PFSK-1 (cell line): ENCODE measurements around the gene CENPP.

Source experiments
- FOXP2 ChIP-seq: optimal IDR thresholded peaks from 2 replicates; pipeline ENCODE3; 2011; ENCODE audit warnings: borderline replicate concordance, control low read depth, inconsistent platforms; ENCODE audit not compliant: insufficient read depth; ENCODE audit errors: extremely low read length, extremely low read depth
- POLR2AphosphoS5 ChIP-seq: IDR thresholded peaks from 2 replicates; pipeline ENCODE4 v1.6.1; 2012; ENCODE audit warnings: low read depth, mild to moderate bottlenecking, control low read depth, low read length, moderate library complexity
- SIN3A ChIP-seq: IDR thresholded peaks from 2 replicates; pipeline ENCODE4 v1.6.1; 2012; ENCODE audit warnings: mild to moderate bottlenecking, low read length, moderate library complexity, borderline replicate concordance; ENCODE audit not compliant: insufficient read depth
- TAF1 ChIP-seq: IDR thresholded peaks from 2 replicates; pipeline ENCODE4 v1.6.1; 2012; ENCODE audit warnings: low read length, control low read depth, borderline replicate concordance; ENCODE audit not compliant: insufficient read depth
- TF ChIP-seq, protein P1 (sequence below), 2 experiments: IDR thresholded peaks; 2 replicates each; pipeline versions ENCODE4 v1.6.1 to v1.8.0; 2011 to 2012; ENCODE audit warnings: low read depth in 2 of 2, low read length in 2 of 2, control low read depth in 1 of 2, inconsistent platforms in 1 of 2, mild to moderate bottlenecking in 1 of 2, moderate library complexity in 1 of 2; ENCODE audit not compliant: insufficient read depth in 1 of 2

CENPP gene

DNA sequence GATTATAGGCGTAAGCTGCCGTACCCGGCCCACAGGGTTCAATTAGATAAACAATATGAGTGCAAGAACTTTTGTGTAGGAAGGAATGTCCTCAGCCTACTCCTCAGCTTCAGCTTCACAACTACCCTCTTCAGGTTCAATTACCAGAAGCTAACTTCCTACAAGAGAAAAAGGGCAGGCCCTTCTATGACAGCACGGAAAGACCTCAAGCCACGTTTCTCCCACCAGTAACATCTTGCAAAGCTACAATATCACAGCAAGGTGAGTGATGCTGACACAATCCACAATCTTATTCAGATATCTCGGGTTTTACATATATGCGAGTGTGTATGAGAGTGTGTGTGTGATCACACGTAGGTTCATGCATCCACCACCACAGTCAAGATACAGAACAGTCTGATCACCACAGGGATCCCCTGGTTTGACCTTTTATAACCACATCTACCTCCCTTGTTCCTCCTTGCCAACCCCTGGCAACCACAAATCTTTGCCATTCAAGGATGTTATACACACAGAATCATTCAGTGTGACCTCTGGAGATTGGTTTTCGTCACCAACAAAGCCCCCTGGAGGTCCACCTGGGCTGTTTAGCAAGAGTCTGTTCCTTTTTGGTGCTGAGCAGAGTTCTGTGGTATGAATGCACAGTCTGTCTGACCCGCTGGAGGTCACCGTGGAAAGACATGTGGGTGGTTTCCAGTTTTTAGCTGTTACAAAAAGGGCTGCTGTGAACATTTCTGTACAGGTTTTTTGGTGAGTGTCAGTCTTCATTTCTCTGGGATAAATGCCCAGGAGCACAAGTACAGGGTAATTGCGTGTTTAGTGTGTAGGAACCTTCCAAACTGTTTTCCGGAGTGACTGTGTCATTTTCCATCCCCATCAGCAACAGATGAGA is 305.9 kb downstream of the CENPP start:
- no peak for TF ChIP-seq TAF1
- TF ChIP-seq SIN3A: no peak
- TF ChIP-seq FOXP2: no peak
- TF ChIP-seq, protein P1, sequence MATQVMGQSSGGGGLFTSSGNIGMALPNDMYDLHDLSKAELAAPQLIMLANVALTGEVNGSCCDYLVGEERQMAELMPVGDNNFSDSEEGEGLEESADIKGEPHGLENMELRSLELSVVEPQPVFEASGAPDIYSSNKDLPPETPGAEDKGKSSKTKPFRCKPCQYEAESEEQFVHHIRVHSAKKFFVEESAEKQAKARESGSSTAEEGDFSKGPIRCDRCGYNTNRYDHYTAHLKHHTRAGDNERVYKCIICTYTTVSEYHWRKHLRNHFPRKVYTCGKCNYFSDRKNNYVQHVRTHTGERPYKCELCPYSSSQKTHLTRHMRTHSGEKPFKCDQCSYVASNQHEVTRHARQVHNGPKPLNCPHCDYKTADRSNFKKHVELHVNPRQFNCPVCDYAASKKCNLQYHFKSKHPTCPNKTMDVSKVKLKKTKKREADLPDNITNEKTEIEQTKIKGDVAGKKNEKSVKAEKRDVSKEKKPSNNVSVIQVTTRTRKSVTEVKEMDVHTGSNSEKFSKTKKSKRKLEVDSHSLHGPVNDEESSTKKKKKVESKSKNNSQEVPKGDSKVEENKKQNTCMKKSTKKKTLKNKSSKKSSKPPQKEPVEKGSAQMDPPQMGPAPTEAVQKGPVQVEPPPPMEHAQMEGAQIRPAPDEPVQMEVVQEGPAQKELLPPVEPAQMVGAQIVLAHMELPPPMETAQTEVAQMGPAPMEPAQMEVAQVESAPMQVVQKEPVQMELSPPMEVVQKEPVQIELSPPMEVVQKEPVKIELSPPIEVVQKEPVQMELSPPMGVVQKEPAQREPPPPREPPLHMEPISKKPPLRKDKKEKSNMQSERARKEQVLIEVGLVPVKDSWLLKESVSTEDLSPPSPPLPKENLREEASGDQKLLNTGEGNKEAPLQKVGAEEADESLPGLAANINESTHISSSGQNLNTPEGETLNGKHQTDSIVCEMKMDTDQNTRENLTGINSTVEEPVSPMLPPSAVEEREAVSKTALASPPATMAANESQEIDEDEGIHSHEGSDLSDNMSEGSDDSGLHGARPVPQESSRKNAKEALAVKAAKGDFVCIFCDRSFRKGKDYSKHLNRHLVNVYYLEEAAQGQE (IDR thresholded peaks at IDR 0.05; ENCODE audit: insufficient read depth in 1 of 2, low read depth in 2 of 2, low read length in 2 of 2): no peak
- no peak for TF ChIP-seq POLR2AphosphoS5

DNA sequence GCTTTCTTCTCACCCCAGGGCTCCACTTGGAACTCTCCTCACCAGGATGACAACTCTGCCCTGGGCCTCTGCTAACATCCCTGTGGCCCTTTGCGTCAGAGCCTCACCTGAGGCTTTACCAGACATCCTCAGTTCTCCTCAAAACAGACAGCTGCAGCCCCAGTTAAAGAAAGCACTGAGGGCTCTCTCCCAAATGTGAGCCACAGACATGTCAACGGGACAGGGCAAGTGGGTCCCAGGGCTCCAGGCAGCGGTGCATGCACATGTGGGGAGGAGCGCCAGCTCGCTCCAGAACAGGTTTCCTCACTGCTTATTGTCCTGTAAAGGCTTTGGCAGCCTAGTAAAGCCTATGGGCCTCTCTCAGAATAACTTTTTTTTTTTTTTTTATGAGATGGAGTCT is 306.9 kb downstream of the CENPP start:
- TF ChIP-seq FOXP2 (no peak), POLR2AphosphoS5 (no peak), TAF1 (no peak), SIN3A (no peak)
- TF ChIP-seq, protein P1 (IDR thresholded peaks at IDR 0.05; ENCODE audit: insufficient read depth in 1 of 2, low read depth in 2 of 2, low read length in 2 of 2): no peak

DNA sequence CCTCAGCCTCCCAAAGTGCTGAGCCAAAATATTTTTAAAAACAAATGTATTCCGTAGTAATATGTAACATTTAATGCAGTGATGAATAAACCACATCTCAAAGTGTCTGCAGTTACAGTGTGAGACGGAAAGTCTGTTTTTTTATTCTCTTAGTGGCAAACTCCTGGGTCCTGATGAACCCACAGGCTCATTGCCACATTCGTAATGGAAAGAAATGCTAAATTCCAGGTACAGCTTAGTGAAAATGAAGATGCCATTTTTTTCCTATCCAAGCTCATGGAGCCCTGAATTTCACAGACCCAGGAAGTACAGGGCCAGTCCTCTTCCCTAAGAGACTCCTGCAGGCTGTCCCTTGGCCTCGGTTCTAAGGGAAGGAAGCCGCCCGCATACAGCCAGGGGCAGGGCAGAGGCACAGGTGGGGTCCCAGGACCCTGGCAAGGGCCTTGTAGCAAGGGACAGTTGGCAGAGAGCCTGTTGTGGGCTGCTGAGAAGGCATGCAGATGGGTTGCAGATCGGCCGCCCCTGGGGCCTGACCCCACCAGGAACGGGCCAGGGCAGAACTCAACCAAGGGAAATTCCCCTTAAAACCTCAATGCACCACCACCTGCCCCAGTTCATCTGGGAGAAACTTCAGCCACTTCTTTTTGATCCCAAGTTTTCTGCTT is 308.0 kb downstream of the CENPP start:
- TF ChIP-seq POLR2AphosphoS5 (no peak), FOXP2 (no peak), SIN3A (no peak), TAF1 (no peak)
- TF ChIP-seq, protein P1 (IDR thresholded peaks at IDR 0.05; ENCODE audit: insufficient read depth in 1 of 2, low read depth in 2 of 2, low read length in 2 of 2): no peak

GRCh38 chr9:92634712-92635605 is 309.2 kb downstream of the CENPP start:
- TF ChIP-seq, protein P1 (IDR thresholded peaks at IDR 0.05; ENCODE audit: insufficient read depth in 1 of 2, low read depth in 2 of 2, low read length in 2 of 2): no peak
- no peak for TF ChIP-seq TAF1
- no peak for TF ChIP-seq FOXP2
- TF ChIP-seq POLR2AphosphoS5: no peak
- TF ChIP-seq SIN3A: no peak
